ENCODE data around the gene SNRPB.

The SNRPB gene

GRCh38 chr20:2429051-2429450, 41.5 kb downstream of the SNRPB start:
- DNase-seq (ENCODE audit: low read depth): no peak

- DNase-seq (ENCODE audit: low read depth): no peak
Observed at GRCh38 chr20:2421247-2421646, 49.3 kb downstream of the SNRPB start.

GRCh38 chr20:2420510-2420909, 50.1 kb downstream of the SNRPB start:
- no peak for DNase-seq (ENCODE audit: low read depth)

GRCh38 chr20:2418388-2418787, 52.2 kb downstream of the SNRPB start:
- DNase-seq (ENCODE audit: low read depth): no peak

GRCh38 chr20:2417213-2417541, 53.4 kb downstream of the SNRPB start:
- DNase-seq (ENCODE audit: low read depth): no peak

- DNase-seq (ENCODE audit: low read depth): no peak
Observed at GRCh38 chr20:2416541-2417212, 53.9 kb downstream of the SNRPB start.

Measured in amniotic epithelial cell (primary cell).